HepG2 (cell line): ENCODE measurements around the gene SLC22A31. TPM values are rescaled to one million over a fixed set of nuclear protein-coding genes. Genes with fewer than 3 reads are reported as not detected.
A peak's percentile ranks its signal among the peaks of the same experiment; 100 is the strongest.

ENCODE experiments used
- HDAC1 ChIP-seq: sonication (generic); formaldehyde crosslinking; IDR thresholded peaks from 2 replicates; pipeline ENCODE4 v1.5.1; 2020; ENCODE audit warnings: mild to moderate bottlenecking, missing genetic modification reagents
- SNAI1 ChIP-seq: sonication (generic); formaldehyde crosslinking; IDR thresholded peaks from 2 replicates; pipeline ENCODE4 v1.5.0; 2020; ENCODE audit warnings: mild to moderate bottlenecking, missing genetic modification reagents, borderline replicate concordance
- THRA ChIP-seq: sonication (generic); formaldehyde crosslinking; IDR thresholded peaks from 2 replicates; pipeline ENCODE4 v1.4.0; 2020; ENCODE audit warnings: missing genetic modification reagents, borderline replicate concordance
- ZHX2 ChIP-seq, 2 experiments: sonication (generic) in 1 of 2; formaldehyde crosslinking in 1 of 2; IDR thresholded peaks; 2 replicates each; pipeline versions ENCODE4 v1.6.1 to v1.9.0; 2014 to 2022; ENCODE audit warnings: antibody characterized with exemption in 1 of 2, borderline replicate concordance in 1 of 2, inconsistent platforms in 1 of 2, low read depth in 1 of 2, missing genetic modification reagents in 1 of 2
- ZMAT3 ChIP-seq: sonication (generic); formaldehyde crosslinking; conservative IDR thresholded peaks from 2 replicates; pipeline ENCODE4 v1.7.0; 2021; ENCODE audit warnings: missing genetic modification reagents
- ZNF142 ChIP-seq: sonication (generic); formaldehyde crosslinking; IDR thresholded peaks from 2 replicates; pipeline ENCODE4 v1.4.0; 2020; ENCODE audit warnings: missing genetic modification reagents
- ZNF251 ChIP-seq: sonication (generic); formaldehyde crosslinking; IDR thresholded peaks from 2 replicates; pipeline ENCODE4 v1.9.0; 2021; ENCODE audit warnings: mild to moderate bottlenecking, missing genetic modification reagents
- ZXDC ChIP-seq: sonication (generic); formaldehyde crosslinking; IDR thresholded peaks from 2 replicates; pipeline ENCODE4 v1.5.0; 2020; ENCODE audit warnings: mild to moderate bottlenecking, missing genetic modification reagents
- polyA plus RNA-seq, 8 experiments: library from polyadenylated mRNA; depleted of rRNA in 3 of 8; stranded (reverse) in 7 of 8; unstranded in 1 of 8; fragments of >200 nt; fragmentation: Illumina TruSeq in 4 of 8; extraction: Trizol in 4 of 8; gene quantifications; 2 replicates each; pipeline versions ENCODE4 v1.2.1 to v1.2.3, GENCODE V29; 2011 to 2016; ENCODE audit warnings: low read depth in 4 of 8, missing spikeins in 1 of 8, mixed read lengths in 1 of 8; ENCODE audit not compliant: insufficient read depth in 1 of 8
- total RNA-seq, 5 experiments: library from RNA; depleted of rRNA; stranded (reverse); fragments of >200 nt; fragmentation: Illumina TruSeq; extraction: Trizol; gene quantifications; 2 replicates each; pipeline ENCODE4 v1.2.3, GENCODE V29; 2016; ENCODE audit warnings: low read depth in 1 of 5

SLC22A31 gene
- total and polyA plus RNA-seq, 2 of the 13 experiments (the other 11 are each of a cell fraction or from before 2014, with no cell fraction given): 67.3 to 83.3 TPM

GRCh38 chr16:89159066-89159849 lies 41.1 kb downstream of the SLC22A31 start (continued):
- TF ChIP-seq ZHX2 (IDR thresholded peaks at IDR 0.05; ENCODE audit: low read depth) (no peak), ZHX2 (CRISPR knock-in tag; IDR thresholded peaks at IDR 0.05; ENCODE audit: borderline replicate concordance) (peak; percentile 29; the same call in 1 of the 2 replicates), THRA (peak; percentile 68; the same call in 1 of the 2 replicates), HDAC1 (CRISPR knock-in tag) (peak; percentile 89), SNAI1 (CRISPR knock-in tag) (no peak), ZNF142 (CRISPR knock-in tag) (no peak), ZNF251 (CRISPR knock-in tag) (peak; percentile 85; the same call in 1 of the 2 replicates), ZXDC (CRISPR knock-in tag) (peak; percentile 18; the same call in 1 of the 2 replicates), ZMAT3 (CRISPR knock-in tag) (peak; percentile 97; the same call in 1 of the 2 replicates)
